GM23338 (cell line): ENCODE data around the gene LPAR6.

Experiments used
- CTCF ChIP-seq, 2 experiments: fragments of 200-600 bp in 1 of 2; sonication (generic) in 1 of 2; conservative IDR thresholded peaks; 2 replicates each; pipeline versions ENCODE4 v1.5.1 to v1.6.1; 2016 to 2017; ENCODE audit warnings: antibody characterized with exemption in 2 of 2, low read depth in 2 of 2, mild to moderate bottlenecking in 2 of 2, moderate library complexity in 1 of 2
- ETS1 ChIP-seq: IDR thresholded peaks from 2 replicates; pipeline ENCODE4 v1.6.1; 2016; ENCODE audit warnings: antibody characterized with exemption
- EZH2 ChIP-seq: fragments of 200-600 bp; sonication (generic); IDR thresholded peaks from one replicate; pipeline ENCODE4 v1.8.0; 2017; ENCODE audit warnings: antibody characterized with exemption, mild to moderate bottlenecking, low read depth; ENCODE audit not compliant: unreplicated experiment

- TF ChIP-seq CTCF (conservative IDR thresholded peaks at IDR 0.05; ENCODE audit: low read depth in 2 of 2) = no peak
- no peak for TF ChIP-seq ETS1
- no peak for TF ChIP-seq EZH2
These were observed 43.6 kb upstream of the LPAR6 start for GRCh38 chr13:48456546-48456945.
